ENCODE data around the gene SGMS1.
"Not testable (repeated sequence)": the region's sequence is repeated elsewhere in the genome, so short reads cannot be mapped to it uniquely, and the experiment has no call there.

Gene SGMS1

GRCh38 chr10:50582766-50583762, 40.7 kb downstream of the SGMS1 start:
- in situ Hi-C loops (cut with MboI; ENCODE audit: low sequenced_read_pairs), result no loop called here

- in situ Hi-C loops (cut with MboI; ENCODE audit: low sequenced_read_pairs), result no loop called here
These were observed 41.7 kb downstream of the SGMS1 start for GRCh38 chr10:50582046-50582445.

GRCh38 chr10:50580262-50580891, 43.4 kb downstream of the SGMS1 start:
- in situ Hi-C loops (cut with MboI; ENCODE audit: low sequenced_read_pairs), result no loop called here

GRCh38 chr10:50579491-50580261, 44.1 kb downstream of the SGMS1 start:
- in situ Hi-C loops (cut with MboI; ENCODE audit: low sequenced_read_pairs), result no loop called here

GRCh38 chr10:50578949-50579348, 44.8 kb downstream of the SGMS1 start:
- in situ Hi-C loops (cut with MboI; ENCODE audit: low sequenced_read_pairs), result no loop called here

GRCh38 chr10:50577681-50578350, 45.9 kb downstream of the SGMS1 start:
- in situ Hi-C loops (cut with MboI; ENCODE audit: low sequenced_read_pairs), result no loop called here

GRCh38 chr10:50577010-50577409, 46.7 kb downstream of the SGMS1 start:
- in situ Hi-C loops (cut with MboI; ENCODE audit: low sequenced_read_pairs), result no loop called here

GRCh38 chr10:50576245-50576815, 47.4 kb downstream of the SGMS1 start:
- in situ Hi-C loops (cut with MboI; ENCODE audit: low sequenced_read_pairs), result no loop called here

GRCh38 chr10:50575477-50576244, 48.1 kb downstream of the SGMS1 start:
- in situ Hi-C loops (cut with MboI; ENCODE audit: low sequenced_read_pairs), result no loop called here

- in situ Hi-C loops (cut with MboI; ENCODE audit: low sequenced_read_pairs), result no loop called here
These were observed 48.8 kb downstream of the SGMS1 start for GRCh38 chr10:50574931-50575330.

GRCh38 chr10:50574305-50574704, 49.5 kb downstream of the SGMS1 start:
- in situ Hi-C loops (cut with MboI; ENCODE audit: low sequenced_read_pairs), result no loop called here

GRCh38 chr10:50572017-50572491, 51.7 kb downstream of the SGMS1 start:
- in situ Hi-C loops (cut with MboI; ENCODE audit: low sequenced_read_pairs), result no loop called here

GRCh38 chr10:50568750-50569149, 55.0 kb downstream of the SGMS1 start:
- in situ Hi-C loops (cut with MboI; ENCODE audit: low sequenced_read_pairs), result not testable (repeated sequence)

- in situ Hi-C loops (cut with MboI; ENCODE audit: low sequenced_read_pairs), result no loop called here
These were observed 56.4 kb downstream of the SGMS1 start for GRCh38 chr10:50567384-50567783.

GRCh38 chr10:50566150-50566549, 57.6 kb downstream of the SGMS1 start:
- in situ Hi-C loops (cut with MboI; ENCODE audit: low sequenced_read_pairs), result no loop called here

GRCh38 chr10:50565301-50566083, 58.3 kb downstream of the SGMS1 start:
- in situ Hi-C loops (cut with MboI; ENCODE audit: low sequenced_read_pairs), result no loop called here

- in situ Hi-C loops (cut with MboI; ENCODE audit: low sequenced_read_pairs), result no loop called here
These were observed 59.9 kb downstream of the SGMS1 start for GRCh38 chr10:50563906-50564305.

- in situ Hi-C loops (cut with MboI; ENCODE audit: low sequenced_read_pairs), result no loop called here
These were observed 61.9 kb downstream of the SGMS1 start for GRCh38 chr10:50561816-50562215.

- in situ Hi-C loops (cut with MboI; ENCODE audit: low sequenced_read_pairs), result no loop called here
These were observed 62.5 kb downstream of the SGMS1 start for GRCh38 chr10:50561266-50561665.

Measured in HL-60/S4 (cell line).